Neural progenitor cell (in vitro differentiated cells): ENCODE data around the gene SPEM1.

Experiments used
- EZH2 ChIP-seq: fragments of 200-600 bp; sonication (generic); IDR thresholded peaks from 2 replicates; pipeline ENCODE4 v1.6.1; 2017; ENCODE audit warnings: antibody characterized with exemption, mild to moderate bottlenecking, moderate library complexity
- TF ChIP-seq, protein P1 (sequence below): fragments of 200-600 bp; sonication (generic); IDR thresholded peaks from 2 replicates; pipeline ENCODE4 v1.5.1; 2017; ENCODE audit warnings: antibody characterized with exemption, mild to moderate bottlenecking

DNA sequence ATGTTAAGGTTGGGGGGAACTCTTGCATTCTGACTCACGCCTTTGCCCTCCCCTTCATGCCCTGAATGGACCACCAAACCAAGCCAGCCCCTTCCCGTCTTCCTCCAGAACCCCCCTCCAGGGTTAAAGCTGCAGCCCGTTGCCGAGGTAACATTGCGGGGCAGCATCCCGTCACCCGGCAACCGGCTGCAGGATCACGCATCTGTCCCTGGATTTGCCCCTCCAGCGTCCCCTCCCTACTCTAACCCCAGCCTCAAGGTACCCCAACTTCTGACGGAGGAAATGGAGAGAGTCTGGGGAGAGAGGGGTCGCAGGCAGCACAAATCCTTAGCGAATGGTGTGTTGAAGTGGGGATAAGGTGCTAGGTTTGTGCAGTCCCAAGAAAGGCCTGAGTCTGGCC, 13.0 kb upstream of the SPEM1 start:
- TF ChIP-seq EZH2 = no peak
- TF ChIP-seq, protein P1, sequence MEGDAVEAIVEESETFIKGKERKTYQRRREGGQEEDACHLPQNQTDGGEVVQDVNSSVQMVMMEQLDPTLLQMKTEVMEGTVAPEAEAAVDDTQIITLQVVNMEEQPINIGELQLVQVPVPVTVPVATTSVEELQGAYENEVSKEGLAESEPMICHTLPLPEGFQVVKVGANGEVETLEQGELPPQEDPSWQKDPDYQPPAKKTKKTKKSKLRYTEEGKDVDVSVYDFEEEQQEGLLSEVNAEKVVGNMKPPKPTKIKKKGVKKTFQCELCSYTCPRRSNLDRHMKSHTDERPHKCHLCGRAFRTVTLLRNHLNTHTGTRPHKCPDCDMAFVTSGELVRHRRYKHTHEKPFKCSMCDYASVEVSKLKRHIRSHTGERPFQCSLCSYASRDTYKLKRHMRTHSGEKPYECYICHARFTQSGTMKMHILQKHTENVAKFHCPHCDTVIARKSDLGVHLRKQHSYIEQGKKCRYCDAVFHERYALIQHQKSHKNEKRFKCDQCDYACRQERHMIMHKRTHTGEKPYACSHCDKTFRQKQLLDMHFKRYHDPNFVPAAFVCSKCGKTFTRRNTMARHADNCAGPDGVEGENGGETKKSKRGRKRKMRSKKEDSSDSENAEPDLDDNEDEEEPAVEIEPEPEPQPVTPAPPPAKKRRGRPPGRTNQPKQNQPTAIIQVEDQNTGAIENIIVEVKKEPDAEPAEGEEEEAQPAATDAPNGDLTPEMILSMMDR = no peak
